Thoracic aorta (tissue), 2 donors: ENCODE results near the gene CASD1. TPM values are rescaled to one million over a fixed set of nuclear protein-coding genes. Genes with fewer than 3 reads are reported as not detected.

ENCODE experiments used
- ATAC-seq: fragments of 150-250 bp; one replicate; pipeline ENCODE4 v1.8.0; 2017; ENCODE audit warnings: low read depth; ENCODE audit not compliant: insufficient number of reproducible peaks, low FRiP score
- DNase-seq: peaks from one replicate; pipeline ENCODE4 v3.0.0-alpha.2; 2020; ENCODE audit warnings: low spot score
- H3K27ac ChIP-seq, 2 donors: fragments of 200-600 bp; sonication (generic); 1 replicate in 1 of 2; 2 replicates in 1 of 2; pipeline ENCODE4 v1.5.1; 2016; ENCODE audit warnings: mild to moderate bottlenecking in 2 of 2, moderate library complexity in 2 of 2
- H3K27me3 ChIP-seq: fragments of 200-600 bp; sonication (generic); replicated peaks from 2 replicates; pipeline ENCODE4 v1.6.0; 2016; ENCODE audit warnings: mild to moderate bottlenecking; ENCODE audit not compliant: insufficient read depth
- H3K36me3 ChIP-seq: fragments of 200-600 bp; sonication (generic); one replicate; pipeline ENCODE4 v1.5.1; 2016
- H3K4me1 ChIP-seq, 2 donors: fragments of 200-600 bp; sonication (generic); 1 replicate in 1 of 2; 2 replicates in 1 of 2; pipeline versions ENCODE4 v1.5.1 to v1.6.0; 2016; ENCODE audit warnings: low read depth in 2 of 2, mild to moderate bottlenecking in 1 of 2; ENCODE audit not compliant: control insufficient read depth in 1 of 2
- H3K4me3 ChIP-seq: fragments of 200-600 bp; sonication (generic); 2 replicates; pipeline ENCODE4 v1.5.1; 2016; ENCODE audit warnings: mild to moderate bottlenecking
- H3K9me3 ChIP-seq: fragments of 200-600 bp; sonication (generic); 2 replicates; pipeline ENCODE4 v1.5.1; 2016
- total RNA-seq, 2 donors: library from RNA; depleted of rRNA; stranded (reverse); fragments of >200 nt; gene quantifications; one replicate each; pipeline versions ENCODE4 v1.1.0 to v1.2.3, GENCODE V29; 2016
- TF ChIP-seq, protein P1 (sequence below): fragments of 200-600 bp; sonication (generic); IDR thresholded peaks from one replicate; pipeline ENCODE4 v1.5.1; 2019; ENCODE audit warnings: antibody characterized with exemption

CASD1 gene
- total RNA-seq, 2 donors from 2014 or later: 12.3 to 21.0 TPM

DNA sequence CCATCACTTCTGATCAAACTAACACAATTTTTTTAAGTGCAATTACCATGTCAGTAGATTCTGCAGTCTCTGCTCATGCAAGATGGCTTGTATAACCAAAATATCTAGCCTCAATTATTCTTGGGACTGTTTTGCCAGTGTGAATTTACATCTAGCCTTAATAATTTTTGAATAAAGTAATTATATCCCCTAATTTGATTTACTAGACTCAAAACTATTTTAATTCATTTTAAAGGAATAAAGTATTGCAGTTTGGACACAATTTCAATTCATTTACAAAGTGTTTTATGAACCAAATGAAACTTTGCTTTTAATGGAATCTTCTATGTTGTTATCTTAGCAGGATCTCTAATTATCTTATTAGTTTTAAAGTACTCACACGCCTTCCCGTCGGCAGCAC is 90.7 kb downstream of the CASD1 start:
- peaks cover 4% of the 10 kb centered on the region for H3K36me3 ChIP-seq
- DNase-seq (no peak), ATAC-seq (no peak)
- H3K27me3 ChIP-seq: no peaks in the 10 kb centered on the region
- no peaks in the 10 kb centered on the region for H3K9me3 ChIP-seq
- TF ChIP-seq, protein P1, sequence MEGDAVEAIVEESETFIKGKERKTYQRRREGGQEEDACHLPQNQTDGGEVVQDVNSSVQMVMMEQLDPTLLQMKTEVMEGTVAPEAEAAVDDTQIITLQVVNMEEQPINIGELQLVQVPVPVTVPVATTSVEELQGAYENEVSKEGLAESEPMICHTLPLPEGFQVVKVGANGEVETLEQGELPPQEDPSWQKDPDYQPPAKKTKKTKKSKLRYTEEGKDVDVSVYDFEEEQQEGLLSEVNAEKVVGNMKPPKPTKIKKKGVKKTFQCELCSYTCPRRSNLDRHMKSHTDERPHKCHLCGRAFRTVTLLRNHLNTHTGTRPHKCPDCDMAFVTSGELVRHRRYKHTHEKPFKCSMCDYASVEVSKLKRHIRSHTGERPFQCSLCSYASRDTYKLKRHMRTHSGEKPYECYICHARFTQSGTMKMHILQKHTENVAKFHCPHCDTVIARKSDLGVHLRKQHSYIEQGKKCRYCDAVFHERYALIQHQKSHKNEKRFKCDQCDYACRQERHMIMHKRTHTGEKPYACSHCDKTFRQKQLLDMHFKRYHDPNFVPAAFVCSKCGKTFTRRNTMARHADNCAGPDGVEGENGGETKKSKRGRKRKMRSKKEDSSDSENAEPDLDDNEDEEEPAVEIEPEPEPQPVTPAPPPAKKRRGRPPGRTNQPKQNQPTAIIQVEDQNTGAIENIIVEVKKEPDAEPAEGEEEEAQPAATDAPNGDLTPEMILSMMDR: no peak
- no peak overlapping the region for H3K4me3 ChIP-seq
- no peaks in the 10 kb centered on the region for H3K4me1 ChIP-seq
- H3K27ac ChIP-seq: no peak overlapping the region

DNA sequence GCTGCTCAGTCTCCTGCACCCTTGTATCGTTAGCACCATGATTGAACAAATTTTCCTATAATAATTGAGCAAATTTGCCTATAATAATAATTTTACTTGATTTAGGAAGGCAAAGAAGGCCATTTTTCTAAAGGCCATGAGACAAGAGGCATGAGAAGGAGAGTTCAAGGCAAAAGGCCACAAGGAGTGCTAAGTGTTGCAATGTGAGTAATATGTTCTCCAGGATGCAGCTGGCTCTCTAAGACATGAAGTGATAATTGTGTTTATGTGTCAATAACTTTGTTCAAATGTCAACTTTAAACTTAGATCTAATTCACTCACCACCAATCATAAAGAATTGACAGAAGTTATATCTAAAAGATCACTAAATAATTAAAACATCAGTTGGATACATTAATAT is 92.6 kb downstream of the CASD1 start:
- Histone ChIP-seq H3K27me3 (no peaks in the 10 kb centered on the region), H3K27ac (no peak overlapping the region), H3K4me3 (no peak overlapping the region), H3K4me1 (no peaks in the 10 kb centered on the region), H3K9me3 (no peaks in the 10 kb centered on the region), H3K36me3 (peaks cover 4% of the 10 kb centered on the region)
- no peak for DNase-seq
- no peak for ATAC-seq
- TF ChIP-seq, protein P1: no peak

DNA sequence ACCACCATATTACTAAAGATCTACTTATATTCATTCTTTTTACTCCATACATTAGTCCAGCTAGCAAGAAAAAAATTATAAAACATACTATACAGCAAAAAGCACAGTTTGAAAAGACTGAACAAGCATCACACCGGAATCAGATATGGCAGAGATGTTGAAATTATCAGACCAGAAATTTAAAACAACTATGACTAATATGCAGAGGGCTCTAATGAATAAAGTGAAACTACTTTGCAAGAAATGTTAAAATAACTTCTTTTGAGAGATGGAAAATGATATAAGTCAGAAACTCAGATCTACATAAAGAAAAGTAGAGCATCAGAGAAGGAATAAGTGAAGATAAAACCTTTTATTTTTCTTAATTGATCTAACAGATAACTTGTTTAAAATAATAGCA is 95.4 kb downstream of the CASD1 start:
- ATAC-seq: no peak
- Histone ChIP-seq H3K36me3 (no peaks in the 10 kb centered on the region), H3K4me1 (no peaks in the 10 kb centered on the region), H3K9me3 (no peaks in the 10 kb centered on the region), H3K27me3 (no peaks in the 10 kb centered on the region), H3K4me3 (no peak overlapping the region), H3K27ac (no peak overlapping the region)
- TF ChIP-seq, protein P1: no peak
- DNase-seq: no peak

Other genes with a start within 250 kb of the CASD1 start
- gene COL1A2, start 114.9 kb upstream of the CASD1 start, total RNA-seq: 1,000 to 10,000 TPM; 1,117 to 1,356 TPM
- gene SGCE, start 146.3 kb downstream of the CASD1 start, total RNA-seq: 100 to 1,000 TPM; 106 to 131 TPM